ENCODE results near the gene IL4R.

IL4R gene

DNA sequence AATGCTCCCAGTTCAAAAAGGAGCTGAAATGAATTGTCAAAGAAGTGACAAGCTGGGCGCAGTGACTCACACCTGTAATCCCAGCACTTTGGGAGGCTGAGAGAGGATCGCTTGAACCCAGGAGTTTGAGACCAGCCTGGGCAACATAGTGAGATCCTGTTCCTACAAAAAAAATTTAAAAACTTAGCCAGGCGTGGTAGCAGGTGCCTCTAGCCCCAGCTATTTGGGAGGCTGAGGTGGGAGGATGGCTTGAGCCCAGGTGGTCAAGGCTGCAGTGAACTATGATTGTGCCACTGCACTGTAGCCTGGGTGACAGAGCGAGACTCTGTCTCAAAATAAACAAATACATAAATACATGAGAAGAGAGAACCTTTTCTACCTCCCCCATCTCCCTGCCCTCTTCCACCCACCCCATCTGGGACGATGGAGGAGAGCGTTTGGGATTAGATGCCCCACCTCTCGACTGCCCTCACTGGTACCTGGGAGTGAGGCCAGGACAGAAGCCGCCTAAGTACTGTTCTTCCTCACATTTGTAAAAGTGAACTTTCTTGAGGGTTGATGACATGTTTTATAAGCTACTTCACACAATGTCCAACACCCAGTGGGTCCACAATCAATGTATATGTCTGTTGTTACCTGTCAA, 2.4 kb downstream of the IL4R start:
- no peak overlapping the region for H3K4me3 ChIP-seq (ENCODE audit: low read depth, low read length)
- TF ChIP-seq, protein P1, sequence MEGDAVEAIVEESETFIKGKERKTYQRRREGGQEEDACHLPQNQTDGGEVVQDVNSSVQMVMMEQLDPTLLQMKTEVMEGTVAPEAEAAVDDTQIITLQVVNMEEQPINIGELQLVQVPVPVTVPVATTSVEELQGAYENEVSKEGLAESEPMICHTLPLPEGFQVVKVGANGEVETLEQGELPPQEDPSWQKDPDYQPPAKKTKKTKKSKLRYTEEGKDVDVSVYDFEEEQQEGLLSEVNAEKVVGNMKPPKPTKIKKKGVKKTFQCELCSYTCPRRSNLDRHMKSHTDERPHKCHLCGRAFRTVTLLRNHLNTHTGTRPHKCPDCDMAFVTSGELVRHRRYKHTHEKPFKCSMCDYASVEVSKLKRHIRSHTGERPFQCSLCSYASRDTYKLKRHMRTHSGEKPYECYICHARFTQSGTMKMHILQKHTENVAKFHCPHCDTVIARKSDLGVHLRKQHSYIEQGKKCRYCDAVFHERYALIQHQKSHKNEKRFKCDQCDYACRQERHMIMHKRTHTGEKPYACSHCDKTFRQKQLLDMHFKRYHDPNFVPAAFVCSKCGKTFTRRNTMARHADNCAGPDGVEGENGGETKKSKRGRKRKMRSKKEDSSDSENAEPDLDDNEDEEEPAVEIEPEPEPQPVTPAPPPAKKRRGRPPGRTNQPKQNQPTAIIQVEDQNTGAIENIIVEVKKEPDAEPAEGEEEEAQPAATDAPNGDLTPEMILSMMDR (IDR thresholded peaks at IDR 0.05; ENCODE audit: borderline replicate concordance, insufficient read depth, low read depth, low read length): no peak

DNA sequence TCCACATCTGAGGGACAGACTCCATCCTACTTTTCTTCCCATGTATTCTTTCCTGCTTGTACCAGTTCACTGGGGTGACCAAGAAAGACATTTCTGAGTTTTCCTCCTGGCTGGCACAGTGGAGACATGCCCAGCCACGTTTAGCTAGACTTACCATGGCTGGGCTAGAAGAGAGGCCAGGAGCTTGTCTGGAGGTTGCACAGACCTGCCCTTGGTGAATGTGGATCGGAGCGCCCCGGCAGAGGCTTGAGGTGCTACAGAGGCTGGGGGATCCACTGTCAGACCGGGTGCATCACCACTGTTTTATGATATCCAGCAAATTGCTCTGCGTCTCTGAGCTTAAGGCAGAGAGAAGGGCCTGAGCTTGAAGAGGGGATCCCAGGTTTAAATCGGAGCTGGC, 3.5 kb downstream of the IL4R start:
- TF ChIP-seq, protein P1 (IDR thresholded peaks at IDR 0.05; ENCODE audit: borderline replicate concordance, insufficient read depth, low read depth, low read length): no peak
- H3K4me3 ChIP-seq (ENCODE audit: low read depth, low read length): no peak overlapping the region

DNA sequence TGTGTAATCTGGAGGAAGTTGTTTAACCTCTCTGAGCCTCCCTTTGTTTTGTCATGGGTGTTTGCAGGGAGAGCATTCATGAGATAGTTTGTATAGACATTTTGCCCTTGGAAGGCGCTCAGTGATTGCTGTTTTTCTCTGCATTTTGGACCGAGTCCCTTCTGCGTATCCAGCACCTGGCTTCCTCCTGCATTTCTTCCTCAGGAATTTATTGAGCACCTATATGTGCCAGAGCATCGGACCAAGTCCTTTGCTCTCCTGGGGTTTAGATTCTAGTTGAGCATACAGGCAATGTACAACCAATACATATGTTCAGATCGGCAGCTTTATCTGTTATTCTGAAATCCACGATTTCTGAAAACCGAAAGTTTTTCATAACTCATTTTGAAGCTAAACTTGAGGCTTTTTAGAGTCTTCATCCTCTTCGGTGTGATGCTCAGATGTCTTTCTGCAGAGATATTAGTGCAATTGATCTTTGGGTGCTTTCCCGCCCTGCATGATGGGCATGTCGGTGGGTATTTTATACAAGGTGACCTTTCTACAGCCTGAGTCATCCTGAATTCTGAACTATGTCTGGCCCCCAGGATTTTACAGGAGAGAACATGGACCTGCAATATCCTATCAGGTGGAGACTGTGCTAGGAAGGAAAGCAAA, 4.1 kb downstream of the IL4R start:
- no peak overlapping the region for H3K4me3 ChIP-seq (ENCODE audit: low read depth, low read length)
- TF ChIP-seq, protein P1 (IDR thresholded peaks at IDR 0.05; ENCODE audit: borderline replicate concordance, insufficient read depth, low read depth, low read length): no peak

DNA sequence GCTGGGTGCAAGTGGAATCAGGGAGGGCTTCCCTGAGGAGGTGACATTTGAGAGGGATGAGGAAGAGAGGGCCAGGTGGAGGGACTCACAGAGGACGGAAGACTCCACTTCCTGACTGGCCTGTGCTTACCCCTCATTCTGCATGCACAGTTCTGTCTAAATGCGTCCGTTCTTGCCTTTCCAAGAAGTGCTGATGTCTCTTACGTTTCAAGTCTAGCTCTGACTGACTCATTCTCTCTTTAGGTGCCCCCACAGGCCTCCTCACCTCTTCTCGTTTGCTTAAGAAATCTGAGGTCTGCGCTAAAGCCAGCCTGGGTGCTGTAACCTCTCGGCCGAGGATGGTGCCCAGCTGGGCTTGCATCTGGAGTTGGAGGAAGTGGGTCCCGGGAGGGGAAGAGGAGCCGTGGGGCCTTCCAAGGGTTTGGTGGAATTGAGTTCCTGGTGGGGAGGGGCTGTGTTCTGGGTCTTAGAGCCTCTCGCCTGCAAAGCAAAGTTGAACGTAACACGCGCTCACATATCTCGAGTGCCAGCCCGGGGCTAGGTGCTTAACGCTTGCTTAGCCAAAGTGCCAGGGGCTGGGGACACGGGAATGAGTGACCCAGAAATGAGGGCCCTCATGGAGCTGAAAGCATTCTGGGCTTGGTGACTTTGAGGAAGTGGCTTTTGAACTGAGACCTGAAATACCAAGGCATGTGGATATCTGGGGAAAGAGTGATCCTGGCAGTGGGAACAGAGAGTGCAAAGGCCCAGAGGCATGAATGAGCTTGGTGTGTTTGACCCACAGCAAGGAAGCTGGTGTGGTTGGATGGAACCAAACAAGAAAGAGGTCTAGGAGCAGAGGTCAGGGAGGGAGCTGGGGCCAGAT, 4.8 kb downstream of the IL4R start:
- TF ChIP-seq, protein P1 (IDR thresholded peaks at IDR 0.05; ENCODE audit: borderline replicate concordance, insufficient read depth, low read depth, low read length): no peak

DNA sequence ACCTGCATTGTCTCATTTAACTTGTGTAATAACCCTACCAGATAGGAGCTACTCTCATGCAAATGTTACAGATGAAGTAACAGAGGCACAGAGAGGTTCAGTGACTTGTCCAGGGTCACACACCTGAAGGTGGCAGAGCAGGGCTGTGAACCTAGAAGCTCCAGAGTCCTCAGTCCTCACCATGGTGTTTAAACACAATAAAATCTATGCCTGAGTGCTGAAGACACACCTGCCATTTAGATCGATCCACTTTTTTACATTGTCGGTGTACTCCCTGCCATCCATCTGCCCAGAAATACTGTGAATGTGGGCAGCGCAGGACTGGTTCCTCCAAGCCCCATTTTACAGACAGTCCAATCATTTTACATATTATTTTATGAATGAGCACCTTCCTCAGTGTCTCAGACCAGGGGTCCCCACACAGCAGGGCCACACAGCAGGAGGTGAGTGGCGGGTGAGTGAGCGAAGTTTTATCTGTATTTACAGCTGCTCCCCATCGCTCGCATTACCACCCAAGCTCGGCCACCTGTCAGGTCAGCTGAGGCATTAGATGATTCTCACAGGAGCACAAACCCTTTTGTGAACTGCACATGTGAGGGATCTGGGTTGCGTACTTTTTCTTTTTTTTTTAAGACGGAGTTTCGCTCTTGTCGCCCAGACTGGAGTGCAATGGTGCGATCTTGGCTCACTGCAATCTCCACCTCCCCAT, 5.6 kb downstream of the IL4R start:
- H3K4me3 ChIP-seq (ENCODE audit: low read depth, low read length): no peak overlapping the region
- TF ChIP-seq, protein P1 (IDR thresholded peaks at IDR 0.05; ENCODE audit: borderline replicate concordance, insufficient read depth, low read depth, low read length): no peak

More for the DNA sequence above, 4.8 kb downstream of the IL4R start:
- no peak overlapping the region for H3K4me3 ChIP-seq (ENCODE audit: low read depth, low read length)

DNA sequence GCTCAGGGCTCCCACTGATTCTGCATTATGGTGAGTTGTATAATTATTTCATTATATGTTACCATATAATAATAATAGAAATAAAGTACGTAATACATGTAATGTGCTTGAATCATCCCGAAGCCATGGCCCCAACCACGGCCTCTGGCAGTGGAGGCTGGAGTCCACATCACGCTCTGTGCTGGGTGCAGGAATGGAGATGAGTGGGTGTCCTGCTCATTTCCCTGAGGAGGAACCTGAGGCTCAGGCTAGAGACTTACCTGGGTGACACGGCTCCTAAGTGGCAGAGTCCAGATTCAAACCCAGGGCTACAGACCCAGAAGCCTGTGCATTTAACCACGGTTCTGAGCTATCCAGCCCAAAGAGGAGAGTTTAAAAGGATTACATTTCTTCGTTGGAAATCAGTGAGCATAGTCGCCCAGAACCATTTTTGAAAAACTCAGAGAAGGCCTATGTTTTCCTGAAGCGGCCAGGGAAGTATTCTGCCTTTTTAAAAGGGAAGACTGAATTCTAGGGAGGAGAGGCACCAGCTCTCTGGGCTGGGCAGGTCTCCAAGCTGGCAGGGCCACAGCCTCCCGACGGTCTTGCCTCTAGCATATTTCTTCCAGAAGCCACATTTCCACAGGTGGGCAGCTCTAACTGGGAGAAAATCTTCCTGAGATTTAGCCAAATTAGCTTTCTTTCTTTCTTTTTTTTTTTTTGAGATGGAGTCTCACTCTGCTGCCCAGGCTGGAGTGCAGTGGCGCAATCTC, 6.7 kb downstream of the IL4R start:
- TF ChIP-seq, protein P1 (IDR thresholded peaks at IDR 0.05; ENCODE audit: borderline replicate concordance, insufficient read depth, low read depth, low read length): no peak
- H3K4me3 ChIP-seq (ENCODE audit: low read depth, low read length): no peak overlapping the region

All from GM12875 (cell line).